ENCODE data around the gene TRAF3IP3. TPM values are rescaled to one million over a fixed set of nuclear protein-coding genes. Genes with fewer than 3 reads are reported as not detected.

The TRAF3IP3 gene
- total RNA-seq, 6 experiments from 2014 or later: 0.95 to 7.7 (median 1.6) TPM

DNA sequence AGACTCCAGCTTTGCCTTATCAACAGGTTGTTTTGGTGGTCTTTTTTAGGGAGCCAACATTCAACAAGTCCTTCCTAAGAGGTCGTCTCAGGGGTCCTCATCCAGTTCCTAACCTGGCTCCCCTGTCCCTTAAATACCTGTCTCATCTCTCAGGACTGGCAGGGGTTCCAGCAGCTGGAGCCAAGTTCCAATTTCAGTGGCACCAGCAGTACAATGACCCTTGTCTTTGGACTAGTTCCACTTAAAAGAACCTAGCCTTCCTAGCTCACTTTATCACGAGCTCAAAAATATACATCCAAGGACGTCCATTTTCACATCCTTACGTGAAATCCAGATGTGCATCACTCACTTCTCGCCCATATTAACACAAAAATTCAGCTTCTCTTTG, 18.7 kb upstream of the TRAF3IP3 start:
- Histone ChIP-seq H3K9me3 (no peaks in the 10 kb centered on the region), H3K4me3 (no peak overlapping the region), H3K36me3 (peaks cover 0 to 22% (median 6%) of the 10 kb centered on the region in 4 donors), H3K27ac (peak overlapping the region in 2 of 3 donors; percentile 13 to 47), H3K27me3 (no peaks in the 10 kb centered on the region), H3K4me1 (peaks cover 0 to 33% (median 8%) of the 10 kb centered on the region in 4 donors)
- DNase-seq (peak in 2 of 3 donors; percentile 24 to 73), ATAC-seq (peak; percentile 19 to 62 (median 46))
- TF ChIP-seq, protein P1, sequence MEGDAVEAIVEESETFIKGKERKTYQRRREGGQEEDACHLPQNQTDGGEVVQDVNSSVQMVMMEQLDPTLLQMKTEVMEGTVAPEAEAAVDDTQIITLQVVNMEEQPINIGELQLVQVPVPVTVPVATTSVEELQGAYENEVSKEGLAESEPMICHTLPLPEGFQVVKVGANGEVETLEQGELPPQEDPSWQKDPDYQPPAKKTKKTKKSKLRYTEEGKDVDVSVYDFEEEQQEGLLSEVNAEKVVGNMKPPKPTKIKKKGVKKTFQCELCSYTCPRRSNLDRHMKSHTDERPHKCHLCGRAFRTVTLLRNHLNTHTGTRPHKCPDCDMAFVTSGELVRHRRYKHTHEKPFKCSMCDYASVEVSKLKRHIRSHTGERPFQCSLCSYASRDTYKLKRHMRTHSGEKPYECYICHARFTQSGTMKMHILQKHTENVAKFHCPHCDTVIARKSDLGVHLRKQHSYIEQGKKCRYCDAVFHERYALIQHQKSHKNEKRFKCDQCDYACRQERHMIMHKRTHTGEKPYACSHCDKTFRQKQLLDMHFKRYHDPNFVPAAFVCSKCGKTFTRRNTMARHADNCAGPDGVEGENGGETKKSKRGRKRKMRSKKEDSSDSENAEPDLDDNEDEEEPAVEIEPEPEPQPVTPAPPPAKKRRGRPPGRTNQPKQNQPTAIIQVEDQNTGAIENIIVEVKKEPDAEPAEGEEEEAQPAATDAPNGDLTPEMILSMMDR (IDR thresholded peaks at IDR 0.05): no peak
- TF ChIP-seq POLR2A (IDR thresholded peaks at IDR 0.05): no peak
- intact Hi-C loops (cut with DNase I): no loop called here
- WGBS (ENCODE audit: insufficient coverage, low coverage, low lambda C conversion rate, missing lambda C conversion rate): 55% methylated on average over 5 of the region's 5 CpGs

DNA sequence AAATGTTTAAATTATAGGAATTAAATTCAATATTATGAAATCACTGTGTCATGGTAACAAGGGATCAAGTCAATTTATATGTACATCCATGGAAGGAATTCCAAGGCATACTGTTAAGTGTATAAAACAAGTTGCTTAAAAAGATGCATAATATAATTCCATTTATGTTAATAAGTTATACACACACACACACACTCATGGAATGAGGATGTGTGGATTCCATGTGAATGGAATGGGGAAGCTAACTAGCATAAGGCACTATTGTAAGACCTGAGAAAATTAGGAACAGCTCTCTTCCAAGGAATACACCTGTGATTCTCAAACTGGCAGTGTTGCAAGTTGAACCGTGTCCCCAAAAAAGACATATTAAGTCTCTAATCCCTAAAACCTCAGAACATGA, 17.6 kb upstream of the TRAF3IP3 start:
- ATAC-seq (no peak), DNase-seq (no peak)
- H3K27ac ChIP-seq: no peak overlapping the region
- H3K9me3 ChIP-seq: no peaks in the 10 kb centered on the region
- H3K4me1 ChIP-seq: peaks cover 0 to 34% (median 6%) of the 10 kb centered on the region in 4 donors
- intact Hi-C loops (cut with DNase I): no loop called here
- TF ChIP-seq, protein P1 (IDR thresholded peaks at IDR 0.05): no peak
- TF ChIP-seq POLR2A (IDR thresholded peaks at IDR 0.05): no peak
- H3K4me3 ChIP-seq: no peak overlapping the region
- H3K36me3 ChIP-seq: peaks cover 0 to 22% (median 5%) of the 10 kb centered on the region in 4 donors
- no peaks in the 10 kb centered on the region for H3K27me3 ChIP-seq
- WGBS (ENCODE audit: insufficient coverage, low coverage, low lambda C conversion rate, missing lambda C conversion rate): 100% methylated on average over 1 of the region's 1 CpG

DNA sequence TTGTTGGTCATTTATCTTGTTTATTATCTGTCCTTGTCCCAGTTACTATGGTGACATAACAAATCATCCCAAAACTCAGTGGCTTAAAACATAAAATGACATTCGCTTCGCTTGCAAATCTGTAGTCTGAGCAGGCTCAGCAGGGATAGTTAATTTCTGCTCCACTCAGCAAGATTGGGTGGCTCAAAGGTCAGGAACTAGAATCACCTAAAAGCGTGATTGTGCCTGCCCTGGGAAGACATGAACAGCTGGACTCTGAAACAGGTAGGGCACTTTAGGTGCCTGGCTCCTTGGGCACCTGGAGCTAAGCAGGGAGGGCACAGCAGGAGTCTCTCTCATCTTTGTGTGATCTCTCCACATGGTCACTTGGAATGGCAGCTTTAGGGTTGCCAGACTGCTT, 14.7 kb upstream of the TRAF3IP3 start:
- Histone ChIP-seq H3K4me3 (no peak overlapping the region), H3K9me3 (no peaks in the 10 kb centered on the region), H3K36me3 (no peaks in the 10 kb centered on the region), H3K27ac (peak overlapping the region in 2 of 3 donors; percentile 60 to 81), H3K4me1 (peaks cover 0 to 36% (median 6%) of the 10 kb centered on the region in 4 donors), H3K27me3 (no peaks in the 10 kb centered on the region)
- no peak for TF ChIP-seq POLR2A (IDR thresholded peaks at IDR 0.05)
- TF ChIP-seq, protein P1 (IDR thresholded peaks at IDR 0.05): no peak
- peak in 1 of 3 donors; percentile 79 for DNase-seq
- WGBS (ENCODE audit: insufficient coverage, low coverage, low lambda C conversion rate, missing lambda C conversion rate): 22% methylated on average over 3 of the region's 3 CpGs
- intact Hi-C loops (cut with DNase I): loop anchor here in 1 of 2 donors (10.0 kb wide), 1 partner anchor 46 kb away; no protein-coding TSS in a partner anchor
- peak; percentile 75 to 86 (median 80) for ATAC-seq

DNA sequence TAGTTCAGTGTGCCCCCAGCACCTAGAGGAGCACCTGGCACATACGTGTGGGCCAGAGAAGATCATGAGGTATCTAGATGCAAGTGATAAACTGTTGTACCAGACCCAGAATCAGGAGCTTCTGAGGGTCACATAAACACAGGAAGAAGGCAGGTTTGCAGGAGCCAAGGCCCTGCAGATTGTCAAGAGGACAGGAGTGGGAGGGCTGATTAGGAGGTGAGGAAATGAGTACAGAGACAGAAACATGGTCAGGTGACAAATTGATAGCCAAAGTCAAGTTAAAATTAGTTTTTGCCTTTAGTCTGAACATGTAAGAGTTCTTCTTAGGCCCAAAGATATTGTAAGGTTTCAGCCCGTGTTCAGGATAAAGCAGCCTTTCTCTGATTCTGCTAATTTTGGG, 14.0 kb upstream of the TRAF3IP3 start:
- intact Hi-C loops (cut with DNase I): loop anchor here in 1 of 2 donors (10.0 kb wide), 1 partner anchor 47 kb away; no protein-coding TSS in a partner anchor
- Histone ChIP-seq H3K4me1 (peaks cover 0 to 29% (median 6%) of the 10 kb centered on the region in 4 donors), H3K27me3 (no peaks in the 10 kb centered on the region), H3K36me3 (no peaks in the 10 kb centered on the region), H3K27ac (peak overlapping the region; percentile 37 to 81 (median 60)), H3K4me3 (no peak overlapping the region), H3K9me3 (no peaks in the 10 kb centered on the region)
- no peak for TF ChIP-seq POLR2A (IDR thresholded peaks at IDR 0.05)
- TF ChIP-seq, protein P1 (IDR thresholded peaks at IDR 0.05): no peak
- WGBS (ENCODE audit: insufficient coverage, low coverage, low lambda C conversion rate, missing lambda C conversion rate): 37% methylated on average over 2 of the region's 2 CpGs
- peak; percentile 29 to 55 (median 42) for ATAC-seq
- DNase-seq: no peak

Measured in right lobe of liver (tissue), 6 donors.